ENCODE measurements around the gene FES. TPM values are rescaled to one million over a fixed set of nuclear protein-coding genes. Genes with fewer than 3 reads are reported as not detected.

Gene FES
- polyA plus RNA-seq, 1 donor, result 17.9 TPM

DNA sequence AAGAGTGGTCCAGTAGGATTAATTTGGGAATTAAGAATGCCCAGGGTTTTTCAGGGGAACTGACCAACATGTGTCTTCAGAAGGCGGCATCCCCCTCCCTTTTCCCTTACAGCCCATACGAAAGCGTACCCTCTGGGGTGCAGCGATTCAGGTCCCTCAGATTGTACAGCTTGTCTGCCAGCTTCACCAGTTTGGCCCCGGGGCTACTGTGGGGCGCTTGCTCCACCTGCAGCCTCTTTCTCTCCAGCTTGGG lies 47.2 kb downstream of the FES start:
- Histone ChIP-seq H3K27me3 (ENCODE audit: control insufficient read depth, insufficient read depth, low read length) (no peaks in the 10 kb centered on the region), H3K36me3 (ENCODE audit: control insufficient read depth, insufficient read depth, low read length) (no peaks in the 10 kb centered on the region), H3K4me1 (ENCODE audit: control insufficient read depth, insufficient read depth, low read length) (peaks cover 31% of the 10 kb centered on the region), H3K27ac (ENCODE audit: low read length) (peak overlapping the region; percentile 78), H3K4me3 (ENCODE audit: low read length) (peak overlapping the region; percentile 62), H3K9me3 (ENCODE audit: control insufficient read depth, low read depth, low read length) (no peaks in the 10 kb centered on the region)
- DNase-seq, result no peak
- no CpG with 5 or more reads among the region's 6 CpGs for WGBS (ENCODE audit: insufficient coverage, low lambda C conversion rate)

DNA sequence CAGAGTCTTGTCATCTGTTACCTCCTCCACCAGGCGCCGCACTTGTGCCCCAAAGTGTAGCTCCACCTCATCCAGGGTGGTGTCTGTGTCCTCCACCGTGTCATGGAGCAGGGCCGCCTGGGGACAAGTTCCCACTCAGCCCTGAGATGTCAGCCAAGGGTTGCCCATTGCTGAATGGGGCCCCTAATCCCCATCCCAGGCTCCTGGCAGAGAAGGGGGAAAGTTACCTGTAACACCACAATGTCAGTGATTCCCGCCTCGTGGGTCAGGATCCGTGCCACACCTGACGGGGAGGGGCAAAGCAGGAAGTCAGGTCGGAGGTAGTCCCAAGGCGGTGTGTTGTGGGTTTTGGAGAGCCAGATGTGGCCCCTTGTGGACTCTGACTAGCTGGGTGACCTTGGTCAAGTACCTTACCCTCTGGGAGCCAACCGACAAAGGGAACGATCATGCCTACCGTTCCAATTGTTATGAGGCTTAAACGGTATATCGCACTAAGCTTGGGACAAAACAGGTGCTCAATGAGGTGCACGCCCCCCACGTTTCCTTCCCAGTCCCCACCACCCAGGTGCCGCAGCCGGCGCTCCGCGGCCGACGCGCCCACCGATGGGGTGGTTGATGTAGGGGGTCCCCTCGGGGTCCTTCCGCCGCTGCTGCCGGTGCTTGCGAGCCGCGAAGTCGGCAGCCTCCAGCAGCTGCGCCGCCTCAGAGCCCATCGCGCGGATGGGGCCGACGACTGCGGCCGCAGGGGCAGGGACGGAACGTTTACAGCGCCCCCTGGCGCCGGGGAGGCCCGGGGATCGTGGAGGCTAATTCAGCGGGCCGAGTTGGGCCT lies 47.7 kb downstream of the FES start, which contains the start of gene HDDC3:
HDDC3 (minus strand) TSS at position 722 of the 832 bp plus-strand sequence; CDS start at position 713, 9 bp downstream.
- Histone ChIP-seq H3K36me3 (ENCODE audit: control insufficient read depth, insufficient read depth, low read length) (peaks cover 3% of the 10 kb centered on the region), H3K27me3 (ENCODE audit: control insufficient read depth, insufficient read depth, low read length) (no peaks in the 10 kb centered on the region), H3K4me3 (ENCODE audit: low read length) (peak within 1 kb of the TSS; percentile 62), H3K9me3 (ENCODE audit: control insufficient read depth, low read depth, low read length) (no peaks in the 10 kb centered on the region), H3K4me1 (ENCODE audit: control insufficient read depth, insufficient read depth, low read length) (peaks cover 31% of the 10 kb centered on the region), H3K27ac (ENCODE audit: low read length) (peak within 1 kb of the TSS; percentile 78)
- peak; percentile 83 to 93 for DNase-seq
- no CpG with 5 or more reads among the region's 52 CpGs for WGBS (ENCODE audit: insufficient coverage, low lambda C conversion rate)

DNA sequence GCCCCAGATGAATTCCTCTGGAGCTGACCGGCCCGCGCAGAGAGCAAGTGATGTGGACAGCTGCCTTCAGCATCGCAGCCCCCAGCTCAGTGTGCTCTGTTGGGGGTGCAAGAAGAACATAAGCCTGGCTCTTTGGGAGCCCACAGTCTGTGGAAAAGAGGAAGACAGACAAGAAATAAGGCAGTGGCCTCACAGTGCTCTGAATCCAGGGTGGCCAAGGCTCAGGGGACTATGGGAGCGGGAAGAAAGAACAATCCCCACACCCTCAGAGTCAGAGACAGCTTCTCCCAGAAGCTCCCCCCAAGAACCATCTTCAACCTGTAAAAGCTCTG lies 48.3 kb downstream of the FES start:
- no CpG with 5 or more reads among the region's 5 CpGs for WGBS (ENCODE audit: insufficient coverage, low lambda C conversion rate)
- Histone ChIP-seq H3K9me3 (ENCODE audit: control insufficient read depth, low read depth, low read length) (no peaks in the 10 kb centered on the region), H3K4me1 (ENCODE audit: control insufficient read depth, insufficient read depth, low read length) (peaks cover 31% of the 10 kb centered on the region), H3K27ac (ENCODE audit: low read length) (peak overlapping the region; percentile 78), H3K27me3 (ENCODE audit: control insufficient read depth, insufficient read depth, low read length) (no peaks in the 10 kb centered on the region), H3K36me3 (ENCODE audit: control insufficient read depth, insufficient read depth, low read length) (peaks cover 3% of the 10 kb centered on the region), H3K4me3 (ENCODE audit: low read length) (no peak overlapping the region)
- DNase-seq, result no peak

DNA sequence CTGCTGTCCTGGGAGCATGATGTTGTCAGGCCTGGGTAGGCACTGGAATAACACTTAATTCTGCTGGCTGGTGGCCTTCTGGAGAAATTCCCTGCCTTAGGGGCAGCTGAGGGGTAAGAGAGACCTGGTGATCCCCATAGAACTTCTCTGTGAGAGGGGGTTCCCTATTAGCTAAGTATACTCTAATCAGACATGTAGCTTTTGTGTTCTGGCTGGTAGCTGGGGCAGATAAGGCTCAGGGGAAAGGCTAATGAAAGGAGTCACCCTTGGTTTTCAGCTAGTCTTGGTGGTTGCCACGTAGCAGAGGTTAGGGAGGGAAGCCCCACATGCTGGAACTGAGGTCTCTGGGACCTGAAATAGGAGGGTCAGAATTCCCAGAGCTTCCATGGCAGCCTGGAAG lies 49.0 kb downstream of the FES start:
- H3K36me3 ChIP-seq (ENCODE audit: control insufficient read depth, insufficient read depth, low read length), result peaks cover 8% of the 10 kb centered on the region
- H3K9me3 ChIP-seq (ENCODE audit: control insufficient read depth, low read depth, low read length), result no peaks in the 10 kb centered on the region
- H3K27me3 ChIP-seq (ENCODE audit: control insufficient read depth, insufficient read depth, low read length), result no peaks in the 10 kb centered on the region
- H3K4me3 ChIP-seq (ENCODE audit: low read length), result no peak overlapping the region
- H3K27ac ChIP-seq (ENCODE audit: low read length), result no peak overlapping the region
- no CpG with 5 or more reads among the region's 1 CpG for WGBS (ENCODE audit: insufficient coverage, low lambda C conversion rate)
- no peak for DNase-seq
- peaks cover 31% of the 10 kb centered on the region for H3K4me1 ChIP-seq (ENCODE audit: control insufficient read depth, insufficient read depth, low read length)

DNA sequence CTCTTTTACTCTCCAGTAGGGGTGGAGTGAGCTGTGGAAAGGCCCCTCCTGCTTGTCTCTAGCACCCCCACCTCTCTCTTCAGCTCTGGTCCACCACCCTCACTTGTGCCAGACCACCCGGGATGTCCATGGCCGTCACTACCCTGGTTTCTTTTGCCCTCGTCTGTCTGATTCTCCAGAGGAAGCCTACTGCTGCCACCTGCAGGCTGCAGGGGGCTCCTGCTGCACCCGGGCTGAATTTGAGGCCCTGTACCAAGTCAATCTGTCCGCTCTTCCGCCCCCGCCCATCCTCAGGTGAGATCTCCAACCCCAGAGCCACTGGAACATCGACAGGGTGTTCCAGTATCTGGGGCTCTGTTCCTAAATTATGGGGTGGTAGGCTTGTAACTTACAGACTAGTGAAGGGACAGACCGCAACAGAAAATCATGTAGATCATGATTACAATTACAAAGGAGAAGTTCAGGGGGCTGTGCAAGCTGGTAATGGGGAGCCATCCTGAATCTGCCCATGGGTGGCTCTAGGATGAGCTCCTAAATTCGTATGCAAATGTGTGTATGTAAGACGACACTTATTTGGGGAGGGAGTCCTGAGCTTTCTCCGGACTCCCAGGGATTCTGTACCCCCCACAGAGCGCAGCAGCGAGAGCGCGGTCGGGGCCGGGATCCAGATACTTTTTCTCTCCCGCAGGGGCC lies 50.1 kb downstream of the FES start:
- Histone ChIP-seq H3K4me1 (ENCODE audit: control insufficient read depth, insufficient read depth, low read length) (peaks cover 31% of the 10 kb centered on the region), H3K4me3 (ENCODE audit: low read length) (peak overlapping the region; percentile 85), H3K27ac (ENCODE audit: low read length) (peak overlapping the region; percentile 69), H3K27me3 (ENCODE audit: control insufficient read depth, insufficient read depth, low read length) (no peaks in the 10 kb centered on the region), H3K9me3 (ENCODE audit: control insufficient read depth, low read depth, low read length) (no peaks in the 10 kb centered on the region), H3K36me3 (ENCODE audit: control insufficient read depth, insufficient read depth, low read length) (peaks cover 14% of the 10 kb centered on the region)
- peak; percentile 85 to 86 for DNase-seq
- no CpG with 5 or more reads among the region's 19 CpGs for WGBS (ENCODE audit: insufficient coverage, low lambda C conversion rate)

DNA sequence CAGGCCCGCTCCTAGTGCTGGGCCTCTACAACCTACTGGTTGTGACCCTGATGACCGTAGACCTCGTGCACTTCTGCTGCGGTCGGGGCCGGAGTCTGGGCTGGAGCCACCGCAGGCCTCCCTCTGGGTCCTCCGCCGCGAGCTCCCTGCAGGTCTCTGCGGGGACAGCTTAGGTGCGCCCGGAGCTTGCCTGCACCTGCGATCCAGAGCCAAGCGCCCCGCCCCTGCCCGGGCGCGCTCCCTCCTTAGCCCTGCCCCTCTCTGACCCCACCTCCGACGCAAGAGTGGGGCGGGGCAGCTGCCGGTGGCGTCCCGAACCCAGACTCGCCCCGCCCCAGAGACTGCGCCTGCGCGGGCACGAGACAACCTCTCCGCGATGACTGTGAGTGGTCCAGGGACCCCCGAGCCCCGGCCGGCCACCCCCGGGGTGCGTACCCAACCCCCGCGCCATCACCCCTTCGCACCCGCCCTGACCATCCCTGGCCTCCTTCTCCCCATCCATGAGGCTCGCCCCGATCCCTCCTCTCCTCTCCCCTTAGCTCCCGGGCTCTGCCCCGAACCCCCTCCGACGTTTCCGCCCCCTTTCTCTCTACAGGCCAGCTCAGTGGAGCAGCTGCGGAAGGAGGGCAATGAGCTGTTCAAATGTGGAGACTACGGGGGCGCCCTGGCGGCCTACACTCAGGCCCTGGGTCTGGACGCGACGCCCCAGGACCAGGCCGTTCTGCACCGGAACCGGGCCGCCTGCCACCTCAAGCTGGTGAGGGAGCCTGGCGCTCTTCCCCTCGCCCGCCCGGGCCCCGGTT lies 50.8 kb downstream of the FES start, which contains the start of gene UNC45A:
UNC45A (plus strand) TSS at position 337 of the 803 bp plus-strand sequence; CDS start at position 377, 40 bp downstream.
- DNase-seq, result peak; percentile 95 to 96
- H3K4me3 ChIP-seq (ENCODE audit: low read length), result peak within 1 kb of the TSS; percentile 85
- H3K4me1 ChIP-seq (ENCODE audit: control insufficient read depth, insufficient read depth, low read length), result peaks cover 31% of the 10 kb centered on the region
- WGBS (ENCODE audit: insufficient coverage, low lambda C conversion rate), result no CpG with 5 or more reads among the region's 65 CpGs
- H3K9me3 ChIP-seq (ENCODE audit: control insufficient read depth, low read depth, low read length), result no peaks in the 10 kb centered on the region
- H3K36me3 ChIP-seq (ENCODE audit: control insufficient read depth, insufficient read depth, low read length), result peaks cover 22% of the 10 kb centered on the region
- H3K27me3 ChIP-seq (ENCODE audit: control insufficient read depth, insufficient read depth, low read length), result no peaks in the 10 kb centered on the region
- H3K27ac ChIP-seq (ENCODE audit: low read length), result peak within 1 kb of the TSS; percentile 69

DNA sequence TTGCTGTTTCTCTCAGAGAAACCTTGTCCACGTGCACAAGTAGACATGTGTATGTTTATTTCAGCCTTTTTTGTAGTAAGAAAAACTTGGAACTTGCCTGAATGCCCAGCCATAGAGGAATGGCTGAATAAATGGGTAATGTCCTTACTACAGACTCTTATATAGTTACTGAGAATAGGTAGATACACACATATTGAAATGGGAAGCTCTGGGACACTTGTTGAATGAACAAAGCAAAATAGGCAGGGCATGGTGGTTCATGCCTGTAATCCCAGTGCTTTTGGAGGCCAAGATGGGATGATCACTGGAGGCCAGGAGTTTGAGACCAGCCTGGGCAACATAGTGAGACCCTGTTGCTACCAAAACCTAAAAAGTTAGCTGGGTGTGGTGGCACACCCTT lies 52.5 kb downstream of the FES start:
- Histone ChIP-seq H3K4me1 (ENCODE audit: control insufficient read depth, insufficient read depth, low read length) (peaks cover 19% of the 10 kb centered on the region), H3K36me3 (ENCODE audit: control insufficient read depth, insufficient read depth, low read length) (peaks cover 34% of the 10 kb centered on the region), H3K9me3 (ENCODE audit: control insufficient read depth, low read depth, low read length) (no peaks in the 10 kb centered on the region), H3K4me3 (ENCODE audit: low read length) (no peak overlapping the region), H3K27me3 (ENCODE audit: control insufficient read depth, insufficient read depth, low read length) (no peaks in the 10 kb centered on the region), H3K27ac (ENCODE audit: low read length) (no peak overlapping the region)
- no CpG with 5 or more reads among the region's 1 CpG for WGBS (ENCODE audit: insufficient coverage, low lambda C conversion rate)
- DNase-seq, result no peak

DNA sequence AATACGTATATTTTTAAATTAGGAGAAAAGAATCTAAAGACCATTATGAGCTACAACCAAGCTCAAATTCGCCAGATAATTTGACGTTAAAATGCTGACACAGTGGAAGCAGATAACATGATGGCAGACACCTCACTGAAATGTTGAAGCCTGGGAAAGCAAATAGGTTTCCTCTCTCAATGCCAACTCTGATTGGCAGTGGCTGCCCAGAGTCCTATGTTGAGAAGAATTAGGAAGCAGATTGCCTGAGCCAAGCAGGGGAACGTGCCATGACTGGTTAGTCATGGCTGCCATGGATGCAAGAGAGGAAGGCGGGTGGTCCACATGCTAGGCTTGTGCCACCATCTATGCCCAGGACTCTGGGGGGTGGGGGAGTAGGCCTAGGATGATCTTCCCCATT lies 54.0 kb downstream of the FES start:
- peaks cover 19% of the 10 kb centered on the region for H3K4me1 ChIP-seq (ENCODE audit: control insufficient read depth, insufficient read depth, low read length)
- DNase-seq, result no peak
- H3K27me3 ChIP-seq (ENCODE audit: control insufficient read depth, insufficient read depth, low read length), result no peaks in the 10 kb centered on the region
- H3K36me3 ChIP-seq (ENCODE audit: control insufficient read depth, insufficient read depth, low read length), result peaks cover 49% of the 10 kb centered on the region
- H3K4me3 ChIP-seq (ENCODE audit: low read length), result no peak overlapping the region
- no peaks in the 10 kb centered on the region for H3K9me3 ChIP-seq (ENCODE audit: control insufficient read depth, low read depth, low read length)
- no peak overlapping the region for H3K27ac ChIP-seq (ENCODE audit: low read length)
- WGBS (ENCODE audit: insufficient coverage, low lambda C conversion rate), result 100% methylated on average over 3 of the region's 5 CpGs

DNA sequence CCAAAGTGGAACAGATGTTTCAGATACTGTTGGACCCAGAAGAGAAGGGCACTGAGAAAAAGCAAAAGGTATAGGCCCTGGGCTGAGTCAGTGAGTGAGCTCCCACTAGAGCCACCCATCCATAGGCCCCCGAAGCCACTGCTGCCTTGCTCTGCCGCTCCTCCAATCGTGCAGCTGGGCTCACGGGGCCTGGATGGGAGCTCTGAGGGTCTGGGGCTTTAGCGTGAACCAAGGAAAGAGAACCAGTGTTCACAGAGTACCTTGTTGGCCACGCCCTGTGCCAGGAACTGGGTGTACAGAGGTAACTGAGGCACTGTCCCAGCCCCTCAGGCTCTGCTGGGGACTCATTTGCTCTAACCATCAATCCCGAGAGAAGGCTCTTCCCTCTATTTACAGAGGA lies 55.5 kb downstream of the FES start:
- no peak overlapping the region for H3K27ac ChIP-seq (ENCODE audit: low read length)
- no peak overlapping the region for H3K4me3 ChIP-seq (ENCODE audit: low read length)
- peaks cover 9% of the 10 kb centered on the region for H3K4me1 ChIP-seq (ENCODE audit: control insufficient read depth, insufficient read depth, low read length)
- no peak for DNase-seq
- no CpG with 5 or more reads among the region's 7 CpGs for WGBS (ENCODE audit: insufficient coverage, low lambda C conversion rate)
- H3K9me3 ChIP-seq (ENCODE audit: control insufficient read depth, low read depth, low read length), result no peaks in the 10 kb centered on the region
- H3K36me3 ChIP-seq (ENCODE audit: control insufficient read depth, insufficient read depth, low read length), result peaks cover 60% of the 10 kb centered on the region
- no peaks in the 10 kb centered on the region for H3K27me3 ChIP-seq (ENCODE audit: control insufficient read depth, insufficient read depth, low read length)

DNA sequence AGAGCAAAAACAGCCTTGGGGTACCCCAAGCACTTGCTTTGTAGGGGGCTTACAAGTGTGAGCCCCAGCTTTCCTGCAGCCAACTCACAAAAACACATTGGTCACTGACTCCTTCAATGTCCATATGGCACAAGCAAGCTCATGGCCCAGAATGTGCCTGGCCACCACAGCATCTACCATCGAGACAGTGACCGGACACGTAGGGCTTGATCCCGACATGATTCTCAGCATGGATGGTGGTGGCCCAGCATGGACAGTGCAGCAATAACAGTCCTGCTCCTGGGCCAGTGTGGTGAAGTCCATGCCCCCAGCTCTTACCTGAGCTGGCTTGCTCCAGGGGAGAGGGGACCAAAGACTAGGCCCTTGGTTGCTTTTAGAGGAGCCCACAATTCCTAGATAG lies 56.7 kb downstream of the FES start:
- no CpG with 5 or more reads among the region's 4 CpGs for WGBS (ENCODE audit: insufficient coverage, low lambda C conversion rate)
- Histone ChIP-seq H3K27me3 (ENCODE audit: control insufficient read depth, insufficient read depth, low read length) (no peaks in the 10 kb centered on the region), H3K4me1 (ENCODE audit: control insufficient read depth, insufficient read depth, low read length) (peaks cover 4% of the 10 kb centered on the region), H3K9me3 (ENCODE audit: control insufficient read depth, low read depth, low read length) (no peaks in the 10 kb centered on the region), H3K4me3 (ENCODE audit: low read length) (no peak overlapping the region), H3K36me3 (ENCODE audit: control insufficient read depth, insufficient read depth, low read length) (peaks cover 68% of the 10 kb centered on the region), H3K27ac (ENCODE audit: low read length) (no peak overlapping the region)
- DNase-seq, result no peak
